ENCODE data around the gene PPP4R1.

Gene PPP4R1

DNA sequence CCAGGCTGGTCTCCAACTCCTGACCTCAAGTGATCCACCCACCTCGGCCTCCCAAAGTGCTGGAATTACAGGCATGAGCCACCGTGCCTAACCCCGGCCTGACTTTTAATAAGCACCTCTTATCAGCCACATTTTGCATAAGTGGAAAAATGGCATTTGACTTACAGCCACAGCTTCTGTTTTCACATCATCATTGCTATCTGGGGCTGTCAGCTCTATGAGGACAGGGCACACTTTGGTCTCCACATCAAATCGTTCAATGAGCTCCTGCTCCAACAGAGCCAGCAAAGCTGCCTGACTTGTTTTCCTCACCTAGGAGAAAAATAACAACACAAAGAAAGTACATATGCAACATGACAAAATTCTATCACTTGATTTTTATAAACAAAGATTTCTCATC lies 26.4 kb downstream of the PPP4R1 start:
- DNase-seq (ENCODE audit: low spot score) = no peak

DNA sequence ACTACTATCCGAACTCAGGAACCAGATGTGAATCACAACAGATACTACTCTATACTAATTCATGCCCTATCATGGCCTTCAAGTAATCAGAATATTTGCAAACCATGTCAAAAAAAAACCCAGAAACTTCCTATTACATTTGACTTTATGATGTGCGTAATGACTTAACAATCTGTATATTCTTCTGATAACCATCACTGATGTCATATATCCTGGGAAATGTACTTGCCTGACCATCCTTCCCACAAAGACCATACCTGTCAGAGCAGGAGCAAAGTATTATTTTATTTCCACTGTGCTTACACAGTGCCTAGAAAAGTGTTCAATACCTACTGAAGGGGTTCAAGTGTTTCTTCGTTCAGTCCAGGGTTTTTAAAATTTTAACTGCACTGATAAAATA lies 27.5 kb downstream of the PPP4R1 start:
- DNase-seq (ENCODE audit: low spot score) = no peak

DNA sequence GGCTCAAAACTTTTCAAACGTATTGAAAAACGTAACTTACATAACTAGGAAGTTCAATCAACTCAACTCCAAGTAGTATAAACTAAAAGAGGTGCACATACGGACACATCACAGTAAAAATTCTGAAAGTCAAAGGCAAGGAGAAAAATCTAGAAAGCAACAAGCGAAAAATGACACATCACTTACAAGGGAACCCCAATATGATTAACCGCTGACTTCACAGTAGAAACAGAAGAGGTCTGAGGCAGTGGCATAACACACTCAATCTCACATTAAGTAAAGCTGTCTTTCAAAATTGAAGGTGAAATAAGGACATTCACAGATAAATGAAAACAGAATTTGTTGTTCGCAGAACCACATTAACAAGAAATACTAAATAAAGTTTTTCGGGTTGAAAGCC lies 32.7 kb downstream of the PPP4R1 start:
- no peak for DNase-seq (ENCODE audit: low spot score)

DNA sequence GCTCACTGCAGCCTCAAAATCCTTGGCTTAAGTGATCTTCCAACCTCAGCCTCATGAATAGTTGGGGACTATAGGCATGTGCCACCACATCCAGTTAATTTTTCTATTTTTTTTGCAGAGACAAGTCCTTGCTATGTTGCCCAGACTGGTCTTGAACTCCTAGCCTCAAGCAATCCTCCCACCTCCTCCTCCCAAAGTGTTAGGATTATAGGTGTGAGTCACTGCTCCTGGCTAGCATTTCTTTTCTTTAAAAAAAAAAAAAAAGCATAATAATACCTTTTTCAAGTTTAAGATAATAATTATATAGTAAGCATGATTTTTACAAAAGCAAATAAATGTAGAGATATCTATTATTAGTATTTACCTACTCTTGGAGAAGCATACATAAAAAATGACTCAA lies 36.1 kb downstream of the PPP4R1 start:
- DNase-seq (ENCODE audit: low spot score) = no peak

DNA sequence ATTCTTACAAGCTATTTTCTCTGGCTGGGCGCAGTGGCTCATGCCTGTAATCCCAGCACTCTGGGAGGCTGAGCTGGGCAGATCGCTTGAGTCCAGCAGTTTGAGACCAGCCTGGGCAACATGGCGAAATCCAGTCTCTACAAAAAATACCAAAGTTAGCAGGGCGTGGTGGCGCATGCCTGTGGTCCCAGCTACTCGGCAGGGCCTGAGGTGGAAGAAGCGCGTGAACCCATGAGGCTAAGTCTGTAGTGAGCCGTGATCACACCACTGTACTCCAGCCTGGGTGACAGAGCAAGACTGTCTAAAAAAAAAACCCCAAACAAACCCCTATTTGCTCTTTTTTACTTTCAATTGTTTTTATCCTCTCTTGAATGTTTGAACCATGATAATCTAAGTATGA lies 37.0 kb downstream of the PPP4R1 start:
- DNase-seq (ENCODE audit: low spot score) = no peak

DNA sequence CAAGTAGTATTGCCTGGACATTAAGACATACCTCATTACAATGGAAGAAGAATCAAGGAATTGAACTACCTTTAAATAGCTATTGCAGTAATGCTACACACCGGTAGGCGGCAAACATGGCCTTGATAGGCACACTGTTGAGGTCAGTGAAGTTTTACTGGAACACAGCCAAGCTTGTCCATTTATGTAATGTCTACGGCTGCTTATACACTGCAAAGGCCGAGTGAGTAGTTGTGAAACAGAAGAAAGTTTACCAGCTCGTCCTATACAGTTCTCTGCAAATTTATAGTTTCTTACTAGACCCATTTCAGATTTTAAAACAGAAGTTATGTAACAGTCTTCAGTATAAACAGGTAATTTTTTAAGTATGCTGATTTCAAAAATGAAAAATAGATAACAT lies 38.8 kb downstream of the PPP4R1 start:
- DNase-seq (ENCODE audit: low spot score) = peak; percentile 63

DNA sequence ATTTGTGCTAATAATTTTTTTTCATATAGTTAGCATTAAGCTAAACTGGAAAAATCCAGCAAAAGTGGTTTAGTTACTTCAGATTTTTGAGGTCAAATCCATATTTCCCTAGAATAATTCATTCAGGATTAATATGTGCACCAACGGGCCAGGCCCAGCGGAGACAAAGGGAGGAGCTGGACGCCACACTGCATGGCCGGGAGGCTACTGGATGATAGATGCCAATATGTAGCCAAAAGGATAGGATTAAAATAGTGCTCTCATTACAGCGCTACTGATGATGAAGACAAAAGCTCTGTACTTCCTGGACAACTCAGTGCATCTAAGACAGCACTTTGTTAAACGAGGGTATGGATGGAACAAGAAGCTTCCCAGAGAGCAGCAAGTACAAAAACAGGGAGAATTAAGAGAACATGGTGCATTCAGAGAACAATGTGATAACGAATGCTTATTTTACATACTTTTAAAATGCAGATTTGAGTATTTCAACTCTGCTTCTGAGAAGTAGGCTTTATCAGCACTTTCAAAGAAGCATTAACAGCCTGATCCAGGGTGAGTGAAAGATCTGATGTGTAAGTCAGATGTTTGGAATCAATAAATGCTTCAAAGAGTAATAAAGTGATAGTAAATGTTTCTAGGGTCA lies 39.8 kb downstream of the PPP4R1 start:
- no peak for DNase-seq (ENCODE audit: low spot score)

DNA sequence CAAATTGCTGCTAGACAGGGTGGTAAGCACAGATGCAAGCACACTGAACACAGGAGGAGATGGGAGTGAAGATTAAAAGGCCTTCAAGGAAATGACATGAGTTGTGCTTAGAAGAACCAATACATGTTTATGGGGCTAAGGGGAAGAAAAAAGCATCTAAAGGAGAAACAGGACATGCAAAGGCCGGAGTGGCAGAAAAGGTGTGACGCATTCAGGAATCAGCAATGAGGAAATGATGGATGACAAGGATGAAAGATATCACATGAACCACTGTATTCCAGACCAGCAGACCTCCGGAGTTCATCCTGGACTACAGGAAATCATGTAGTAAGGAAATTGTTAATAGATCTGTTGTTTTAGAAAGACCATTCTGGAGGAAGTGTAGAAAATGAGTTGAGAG lies 42.8 kb downstream of the PPP4R1 start:
- DNase-seq (ENCODE audit: low spot score) = no peak

DNA sequence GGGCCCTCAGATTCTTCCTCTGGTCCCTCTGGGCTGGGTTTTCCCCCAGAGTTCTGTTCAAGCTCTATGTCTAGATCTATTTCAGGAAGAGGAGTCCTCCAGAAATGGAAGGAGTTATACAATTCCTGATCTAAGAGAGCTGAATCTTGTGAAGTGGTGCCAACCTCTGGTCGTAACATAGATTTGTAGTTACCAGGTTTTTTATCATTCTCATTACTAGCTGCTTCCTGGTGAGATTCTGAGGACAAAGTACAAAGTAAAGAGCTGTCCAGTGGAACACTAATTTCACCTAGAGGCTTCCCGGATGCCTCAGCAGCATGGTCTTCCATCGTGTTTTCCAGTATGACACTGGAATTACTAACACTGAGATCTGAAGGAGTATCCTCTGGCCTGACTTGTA lies 44.1 kb downstream of the PPP4R1 start:
- no peak for DNase-seq (ENCODE audit: low spot score)

DNA sequence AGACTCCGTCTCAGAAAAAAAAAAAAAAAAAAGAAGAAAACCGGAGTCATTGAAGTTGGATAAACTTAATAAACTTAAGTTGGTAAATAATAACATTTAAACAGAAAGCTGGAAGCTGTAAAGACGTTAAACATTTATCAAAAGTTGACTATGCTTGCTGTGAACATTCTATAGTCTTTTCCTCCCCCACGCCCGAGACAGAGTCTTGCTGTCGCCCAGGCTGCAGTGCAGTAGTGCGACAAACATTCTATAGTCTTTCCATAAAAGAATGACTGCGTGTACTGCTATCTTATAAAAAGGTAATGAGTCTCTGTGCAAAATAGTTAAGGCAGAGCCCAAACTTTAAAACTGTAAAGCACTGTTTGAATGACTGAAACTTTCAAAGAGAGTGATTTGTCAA lies 45.2 kb downstream of the PPP4R1 start:
- DNase-seq (ENCODE audit: low spot score) = no peak

DNA sequence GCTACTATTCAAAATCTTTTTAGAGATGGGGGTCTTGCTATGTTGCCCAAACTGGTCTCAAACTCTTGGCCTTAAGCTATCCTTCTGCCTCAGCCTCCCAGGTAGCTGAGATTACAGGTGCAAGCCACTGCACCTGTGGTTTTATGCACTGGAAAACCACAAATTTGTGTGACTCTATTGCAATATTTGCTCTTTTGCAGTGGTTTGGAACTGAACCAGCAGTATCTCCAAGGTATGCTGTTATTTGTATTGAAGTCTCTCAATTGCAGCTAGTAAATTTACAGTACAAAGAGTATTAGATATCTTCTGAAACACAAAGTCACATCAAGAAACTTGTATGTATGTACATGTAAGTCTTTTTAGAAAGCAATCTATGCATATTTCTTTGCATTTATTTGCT lies 46.2 kb downstream of the PPP4R1 start:
- DNase-seq (ENCODE audit: low spot score) = no peak

DNA sequence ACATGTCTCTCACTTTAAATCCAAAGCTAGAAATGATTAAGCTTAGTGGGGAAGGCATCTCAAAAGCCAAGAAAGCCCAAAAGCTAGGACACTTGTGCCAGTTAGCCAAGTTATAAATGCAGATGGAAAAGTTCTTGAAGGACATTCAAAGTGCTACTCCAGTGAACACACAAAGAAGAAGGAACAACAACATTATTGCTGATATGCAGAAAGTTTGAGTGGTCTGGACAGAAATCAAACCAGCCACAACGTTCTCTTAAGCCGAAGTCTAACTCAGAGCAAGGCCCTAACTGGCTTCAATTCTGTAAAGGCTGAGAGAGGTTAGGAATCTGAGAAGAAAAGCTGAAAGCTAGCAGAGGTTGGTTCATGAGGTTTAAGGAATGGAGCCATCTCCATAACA lies 49.0 kb downstream of the PPP4R1 start:
- DNase-seq (ENCODE audit: low spot score) = no peak

DNA sequence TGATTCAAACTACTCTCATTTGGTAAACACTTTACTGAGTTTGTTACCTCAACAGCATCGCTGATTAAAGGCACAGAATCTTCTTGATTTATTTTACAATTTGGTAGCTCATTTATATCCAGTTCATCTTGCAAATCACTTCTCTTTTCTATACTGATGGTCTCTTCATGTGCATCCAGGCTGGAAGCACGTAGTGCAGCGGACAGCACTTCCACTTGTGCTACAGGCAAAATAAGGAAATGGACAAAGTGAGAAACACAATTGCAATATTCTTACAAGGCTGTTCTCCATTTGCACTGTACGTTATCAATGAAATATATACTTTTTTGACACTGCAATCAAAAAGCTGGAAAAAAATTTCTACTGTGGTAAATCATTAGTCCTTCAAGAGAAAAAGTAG lies 51.0 kb downstream of the PPP4R1 start:
- no peak for DNase-seq (ENCODE audit: low spot score)

DNA sequence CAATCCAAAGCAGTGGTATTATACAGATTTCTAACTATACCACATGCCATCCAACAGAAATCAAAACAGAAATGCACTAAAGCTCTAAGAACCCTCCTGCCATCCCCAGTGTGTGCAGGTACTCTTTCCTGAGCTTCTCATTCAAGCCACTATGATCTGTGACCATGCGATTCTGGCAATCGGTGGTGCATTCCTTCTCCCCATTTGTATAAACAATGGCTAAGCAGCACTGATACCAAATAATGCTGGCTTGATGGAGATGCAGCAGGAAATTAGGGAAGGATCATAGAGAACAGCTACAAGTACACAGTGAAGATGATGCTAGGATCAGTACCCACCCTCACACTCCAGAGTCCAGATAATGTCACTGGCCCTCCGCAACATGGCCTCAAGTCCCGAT lies 51.8 kb downstream of the PPP4R1 start:
- no peak for DNase-seq (ENCODE audit: low spot score)

DNA sequence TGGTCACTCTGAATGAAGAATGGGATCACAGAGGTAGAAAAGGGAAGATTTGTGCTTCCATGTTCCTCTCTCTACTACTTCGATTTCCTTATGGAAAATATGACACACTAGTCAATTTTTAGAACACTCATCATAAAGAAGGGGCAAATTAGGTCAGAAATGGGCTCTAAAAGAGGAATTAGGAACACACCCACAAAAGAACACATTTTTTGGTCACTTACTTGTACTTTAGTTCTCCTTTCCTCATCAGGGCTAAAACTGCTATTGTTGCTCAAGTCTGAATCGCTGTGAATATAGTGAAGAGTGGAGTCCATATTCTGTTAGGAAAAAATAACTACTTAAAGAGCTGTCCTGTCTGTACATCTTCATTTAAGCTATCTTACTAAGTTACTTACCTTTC lies 52.6 kb downstream of the PPP4R1 start:
- no peak for DNase-seq (ENCODE audit: low spot score)

DNA sequence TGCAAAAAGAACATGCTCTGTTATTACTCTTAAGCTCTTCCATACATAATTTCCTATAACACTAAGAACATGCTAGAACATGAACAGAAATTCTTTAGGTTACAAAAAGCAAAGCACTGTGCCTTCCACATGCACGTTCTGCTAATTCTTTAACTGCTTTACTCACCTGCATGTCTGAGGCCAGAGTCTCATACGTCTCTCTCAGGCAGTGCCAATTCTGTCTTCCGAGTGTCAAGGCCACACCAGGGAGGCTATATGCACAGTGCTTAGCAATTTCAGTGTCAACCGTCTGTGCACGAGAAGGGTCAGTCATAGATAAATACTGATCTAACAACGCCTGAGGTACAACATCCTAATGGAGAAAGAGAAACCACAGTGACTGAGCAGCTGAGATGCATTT lies 55.1 kb downstream of the PPP4R1 start:
- DNase-seq (ENCODE audit: low spot score) = no peak

DNA sequence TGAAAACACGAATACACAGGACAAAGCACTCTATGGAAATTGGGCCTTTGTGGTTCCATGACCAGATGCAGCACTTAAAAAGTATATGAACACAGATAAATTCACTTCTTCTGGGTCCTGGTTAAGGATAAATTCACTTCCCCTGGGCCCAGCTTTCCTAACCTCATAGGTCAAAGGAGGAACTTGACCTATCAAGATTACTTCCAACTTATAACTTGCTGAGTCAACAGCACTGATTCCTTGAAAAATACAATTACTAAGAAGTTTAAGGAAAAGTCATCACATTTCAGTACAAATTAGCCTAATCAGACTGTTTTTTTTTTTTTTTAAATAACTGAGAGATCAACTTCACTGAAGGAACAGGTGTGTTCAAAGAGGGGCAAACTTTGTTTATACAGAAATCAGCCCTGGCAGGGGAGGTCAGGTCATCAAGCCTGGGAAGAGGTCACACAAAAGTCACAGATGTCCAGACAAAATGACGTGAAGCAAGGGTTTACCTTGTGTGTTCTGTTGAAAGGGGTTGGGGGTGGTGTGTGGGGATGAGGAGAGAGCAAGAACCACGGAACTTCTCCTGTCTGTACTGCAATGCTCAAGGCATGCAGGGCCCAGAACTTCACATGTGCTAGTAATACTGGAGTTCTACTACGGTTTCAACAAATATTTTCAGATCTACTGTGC lies 55.8 kb downstream of the PPP4R1 start:
- no peak for DNase-seq (ENCODE audit: low spot score)

DNA sequence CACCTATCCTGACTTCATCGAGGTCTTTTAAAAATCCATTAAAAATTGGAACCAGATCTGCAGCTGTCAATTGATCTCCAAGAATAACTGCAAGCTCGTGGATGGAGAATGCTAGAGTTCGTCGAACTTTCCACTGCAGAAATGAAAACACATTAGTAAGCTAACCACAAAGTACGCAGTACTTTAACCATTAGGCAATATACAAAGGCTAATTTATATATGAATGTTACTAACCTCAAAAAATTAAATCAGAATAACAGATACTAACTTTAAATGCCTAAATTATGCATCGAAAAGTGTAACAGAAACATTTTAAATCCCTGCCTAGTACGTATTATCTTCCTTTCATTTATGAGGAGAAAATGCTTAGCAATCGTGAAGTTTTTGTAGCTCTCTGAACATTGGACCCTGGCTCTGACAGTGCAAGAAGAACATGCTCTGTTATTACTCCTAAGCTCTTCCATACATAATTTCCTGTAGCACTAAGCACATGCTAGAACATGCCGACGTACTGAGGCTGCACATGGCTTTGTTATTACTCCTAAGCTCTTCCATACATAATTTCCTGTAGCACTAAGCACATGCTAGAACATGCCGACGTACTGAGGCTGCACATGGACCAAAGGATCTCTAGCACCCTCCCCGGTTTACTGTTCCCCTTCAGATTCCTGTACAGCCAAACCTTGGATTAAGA lies 57.0 kb downstream of the PPP4R1 start:
- no peak for DNase-seq (ENCODE audit: low spot score)

DNA sequence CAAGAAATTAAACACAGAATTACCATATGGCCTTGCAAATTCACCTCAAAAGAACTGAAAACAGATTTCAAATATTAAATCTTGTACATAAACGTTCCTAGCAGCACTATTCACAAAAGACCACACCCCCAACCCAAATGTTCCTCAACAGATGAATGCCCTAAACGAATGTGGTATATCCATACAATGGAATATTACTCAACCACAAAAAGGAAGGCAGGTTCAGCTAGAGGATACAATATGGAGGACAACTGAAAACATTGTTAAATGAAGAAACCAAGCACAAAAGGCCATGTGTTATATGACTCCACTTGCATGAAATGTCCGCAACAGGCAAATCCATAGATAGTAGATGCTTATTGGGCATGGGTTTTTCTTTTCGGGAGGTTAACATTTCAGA lies 61.7 kb downstream of the PPP4R1 start:
- no peak for DNase-seq (ENCODE audit: low spot score)

DNA sequence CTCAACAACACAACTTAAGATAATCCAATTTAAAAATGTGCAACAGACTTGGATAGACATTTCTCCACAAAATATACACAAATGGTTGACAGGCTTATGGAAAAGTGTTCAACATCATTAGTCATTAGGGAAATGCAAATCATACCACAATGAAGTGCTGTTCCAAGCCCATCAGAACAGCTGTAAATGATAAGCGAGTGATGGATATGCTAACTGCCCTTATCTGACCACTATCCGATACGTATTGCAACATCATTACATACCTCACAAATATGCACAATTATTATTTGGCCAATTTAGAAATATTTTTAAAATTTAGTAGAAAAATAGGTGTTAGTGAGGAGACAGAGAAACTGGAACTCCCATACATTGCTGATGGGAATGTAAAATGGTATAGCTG lies 62.2 kb downstream of the PPP4R1 start:
- DNase-seq (ENCODE audit: low spot score) = no peak

DNA sequence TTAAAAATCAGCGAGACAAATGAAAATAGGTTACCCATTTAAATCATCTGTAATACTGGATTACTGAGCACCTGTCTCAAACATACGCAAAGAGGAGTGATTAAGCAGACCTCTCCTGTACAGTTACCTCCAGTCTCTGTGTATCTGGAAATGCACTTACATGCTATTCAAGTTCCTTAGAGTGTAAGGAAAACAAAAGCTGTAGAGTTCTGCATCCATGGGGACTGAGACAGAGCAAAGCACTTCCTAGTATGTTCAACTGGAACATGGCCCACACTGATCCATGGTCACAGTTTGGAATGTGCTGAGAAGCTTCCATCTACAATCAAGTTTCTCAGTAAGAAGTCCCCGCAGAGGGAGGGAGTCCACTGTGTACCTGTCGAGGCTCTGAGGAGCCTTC lies 63.9 kb downstream of the PPP4R1 start:
- DNase-seq (ENCODE audit: low spot score) = no peak

DNA sequence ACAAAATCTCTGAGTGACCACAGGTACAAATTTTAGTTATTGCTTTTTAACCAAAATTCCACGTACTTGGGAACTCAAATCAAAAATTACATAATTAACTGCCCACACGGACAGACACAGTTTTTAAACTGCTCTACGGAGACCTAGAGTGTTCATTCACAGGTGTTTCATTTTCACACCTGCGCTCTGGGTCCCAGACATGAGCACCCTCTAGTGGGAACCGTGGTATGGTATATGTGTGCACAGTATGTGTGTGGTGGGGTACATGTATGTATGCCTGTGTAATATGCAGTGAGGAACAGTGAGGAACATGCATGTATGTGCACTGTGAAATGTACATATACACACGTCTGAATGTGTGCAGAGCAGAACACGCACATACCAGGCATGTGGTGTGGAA lies 65.0 kb downstream of the PPP4R1 start:
- no peak for DNase-seq (ENCODE audit: low spot score)

DNA sequence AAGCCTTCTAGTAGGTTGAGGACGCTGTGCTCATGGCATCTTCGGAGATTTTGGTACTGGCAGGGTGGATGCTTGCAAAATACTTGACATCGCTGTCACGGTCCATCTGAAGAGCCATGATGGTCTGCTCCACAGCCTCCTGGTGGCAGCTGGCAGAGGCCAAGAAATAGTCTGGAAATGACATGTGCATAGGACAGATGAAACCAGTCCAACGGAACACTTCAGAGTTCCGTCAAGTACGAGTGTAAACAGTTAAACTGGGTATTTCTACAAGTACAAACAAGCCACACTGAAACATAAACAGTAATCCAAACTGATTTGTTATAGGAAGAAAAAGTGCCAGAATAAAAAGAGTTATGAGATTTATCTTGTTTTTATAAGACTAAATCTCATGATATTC lies 66.6 kb downstream of the PPP4R1 start:
- DNase-seq (ENCODE audit: low spot score) = no peak

DNA sequence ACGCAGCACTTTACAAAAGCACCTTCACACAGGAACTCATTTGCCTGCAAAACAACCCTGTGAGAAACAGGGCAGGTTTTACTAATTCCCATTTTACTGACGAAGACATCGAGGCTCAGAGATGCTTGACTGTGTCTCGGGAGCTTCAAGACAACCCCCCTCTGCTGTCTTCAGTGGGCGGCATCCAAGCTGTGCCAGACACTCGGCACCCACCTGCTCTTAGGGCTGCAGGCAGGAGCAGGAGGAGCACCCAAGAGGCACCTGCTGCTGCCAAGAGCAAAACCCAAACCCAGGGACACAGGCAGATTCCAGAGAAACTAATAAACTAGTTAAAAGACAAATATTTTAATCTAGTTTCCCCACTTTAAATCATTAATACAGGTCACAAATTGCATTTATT lies 67.9 kb downstream of the PPP4R1 start:
- DNase-seq (ENCODE audit: low spot score) = no peak
